Measurements from ENCODE around the gene CRACDL.
"Not testable (repeated sequence)": the region's sequence is repeated elsewhere in the genome, so short reads cannot be mapped to it uniquely, and the experiment has no call there.

CRACDL gene

GRCh38 chr2:98773907-98774306 lies 162.1 kb downstream of the CRACDL start:
- no peak for DNase-seq (ENCODE audit: low read depth)

GRCh38 chr2:98773169-98773568 lies 162.9 kb downstream of the CRACDL start:
- DNase-seq (ENCODE audit: low read depth) = no peak

- no peak for DNase-seq (ENCODE audit: low read depth)
These were observed 163.5 kb downstream of the CRACDL start for GRCh38 chr2:98772536-98772935.

- no peak for DNase-seq (ENCODE audit: low read depth)
These were observed 164.1 kb downstream of the CRACDL start for GRCh38 chr2:98771721-98772524.

- no peak for DNase-seq (ENCODE audit: low read depth)
These were observed 164.8 kb downstream of the CRACDL start for GRCh38 chr2:98771264-98771663.

- no peak for DNase-seq (ENCODE audit: low read depth)
These were observed 166.2 kb downstream of the CRACDL start for GRCh38 chr2:98769784-98770183.

- DNase-seq (ENCODE audit: low read depth) = no peak
These were observed 166.9 kb downstream of the CRACDL start for GRCh38 chr2:98769114-98769476.

GRCh38 chr2:98768384-98769113 lies 167.5 kb downstream of the CRACDL start:
- DNase-seq (ENCODE audit: low read depth) = no peak

- no peak for DNase-seq (ENCODE audit: low read depth)
These were observed 171.5 kb downstream of the CRACDL start for GRCh38 chr2:98764499-98764898.

GRCh38 chr2:98763209-98763951 lies 172.6 kb downstream of the CRACDL start:
- no peak for DNase-seq (ENCODE audit: low read depth)

GRCh38 chr2:98761909-98762308 lies 174.1 kb downstream of the CRACDL start:
- DNase-seq (ENCODE audit: low read depth) = no peak

- DNase-seq (ENCODE audit: low read depth) = peak; percentile 51
These were observed 174.7 kb downstream of the CRACDL start for GRCh38 chr2:98761267-98761781.

GRCh38 chr2:98759827-98760625 lies 176.0 kb downstream of the CRACDL start:
- DNase-seq (ENCODE audit: low read depth) = no peak

- DNase-seq (ENCODE audit: low read depth) = no peak
These were observed 176.7 kb downstream of the CRACDL start for GRCh38 chr2:98759338-98759737.

- DNase-seq (ENCODE audit: low read depth) = no peak
These were observed 178.1 kb downstream of the CRACDL start for GRCh38 chr2:98757904-98758421.

GRCh38 chr2:98753801-98754200 lies 182.2 kb downstream of the CRACDL start:
- no peak for DNase-seq (ENCODE audit: low read depth)

- DNase-seq (ENCODE audit: low read depth) = not testable (repeated sequence)
These were observed 183.3 kb downstream of the CRACDL start for GRCh38 chr2:98752711-98753110.

GRCh38 chr2:98751748-98752147 lies 184.3 kb downstream of the CRACDL start:
- DNase-seq (ENCODE audit: low read depth) = no peak

GRCh38 chr2:98750593-98751282 lies 185.3 kb downstream of the CRACDL start:
- no peak for DNase-seq (ENCODE audit: low read depth)

GRCh38 chr2:98749066-98749450 lies 187.0 kb downstream of the CRACDL start:
- no peak for DNase-seq (ENCODE audit: low read depth)
